ENCODE results near the gene MAGI2.

- TF ChIP-seq CTCF (IDR thresholded peaks at IDR 0.05) = no peak
- no peak for TF ChIP-seq POLR2A (IDR thresholded peaks at IDR 0.05)
- no peak for TF ChIP-seq POLR2AphosphoS5 (IDR thresholded peaks at IDR 0.05; ENCODE audit: insufficient read depth in 1 of 2, low read depth in 1 of 2)
Measured at GRCh38 chr7:78223598-78223997, 1229.9 kb downstream of the MAGI2 start.
